Spleen (tissue), 7 donors: Measurements from ENCODE around the gene SPATS2L.

ENCODE experiments used
- POLR2A ChIP-seq, 3 donors: fragments of 450-650 bp; IDR thresholded peaks; one replicate each; pipeline ENCODE4 v1.5.1; 2017; ENCODE audit warnings: antibody characterized with exemption in 3 of 3, mild to moderate bottlenecking in 1 of 3
- TF ChIP-seq, protein P1 (sequence below), 11 experiments: fragments of 200-600 bp in 7 of 11; fragments of 450-650 bp in 4 of 11; sonication (generic) in 4 of 11; IDR thresholded peaks in 8 of 11; conservative IDR thresholded peaks in 3 of 11; 1 replicate in 7 of 11; 2 replicates in 4 of 11; pipeline versions ENCODE4 v1.4.0 to v1.8.0; 2016 to 2021; ENCODE audit warnings: antibody characterized with exemption in 11 of 11, inconsistent platforms in 4 of 11, mild to moderate bottlenecking in 1 of 11
- donor health status: DM: no; HTN: no; CAD: no; lungs with moderate emphysema.
- donor health status: DM: no; HTN: no; CAD: no.
- donor health status: DM: no; HTN: no; CAD: no.

DNA sequence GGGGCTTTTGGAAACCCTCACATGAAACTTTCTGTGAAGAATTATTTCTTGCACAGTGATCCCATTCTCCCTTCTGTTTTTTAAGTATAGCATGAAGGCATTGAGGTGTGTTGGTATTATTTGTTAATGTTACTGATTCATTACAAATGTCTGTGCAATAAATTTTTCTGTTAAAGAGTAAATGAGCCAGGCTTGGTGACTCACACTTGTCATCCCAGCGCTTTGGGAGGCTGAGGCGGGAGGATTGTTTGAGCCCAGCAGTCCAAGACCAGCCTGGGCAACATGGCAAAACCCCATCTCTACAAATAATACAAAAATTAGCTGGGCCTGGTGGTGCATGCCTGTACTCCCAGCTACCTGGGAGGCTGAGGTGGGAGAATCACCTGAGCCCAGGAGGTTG is 115.6 kb downstream of the SPATS2L start:
- TF ChIP-seq, protein P1, sequence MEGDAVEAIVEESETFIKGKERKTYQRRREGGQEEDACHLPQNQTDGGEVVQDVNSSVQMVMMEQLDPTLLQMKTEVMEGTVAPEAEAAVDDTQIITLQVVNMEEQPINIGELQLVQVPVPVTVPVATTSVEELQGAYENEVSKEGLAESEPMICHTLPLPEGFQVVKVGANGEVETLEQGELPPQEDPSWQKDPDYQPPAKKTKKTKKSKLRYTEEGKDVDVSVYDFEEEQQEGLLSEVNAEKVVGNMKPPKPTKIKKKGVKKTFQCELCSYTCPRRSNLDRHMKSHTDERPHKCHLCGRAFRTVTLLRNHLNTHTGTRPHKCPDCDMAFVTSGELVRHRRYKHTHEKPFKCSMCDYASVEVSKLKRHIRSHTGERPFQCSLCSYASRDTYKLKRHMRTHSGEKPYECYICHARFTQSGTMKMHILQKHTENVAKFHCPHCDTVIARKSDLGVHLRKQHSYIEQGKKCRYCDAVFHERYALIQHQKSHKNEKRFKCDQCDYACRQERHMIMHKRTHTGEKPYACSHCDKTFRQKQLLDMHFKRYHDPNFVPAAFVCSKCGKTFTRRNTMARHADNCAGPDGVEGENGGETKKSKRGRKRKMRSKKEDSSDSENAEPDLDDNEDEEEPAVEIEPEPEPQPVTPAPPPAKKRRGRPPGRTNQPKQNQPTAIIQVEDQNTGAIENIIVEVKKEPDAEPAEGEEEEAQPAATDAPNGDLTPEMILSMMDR (IDR thresholded peaks at IDR 0.05 in 8 of 11, conservative IDR thresholded peaks at IDR 0.05 in 3 of 11): no peak
- no peak for TF ChIP-seq POLR2A (IDR thresholded peaks at IDR 0.05)
